ENCODE data around the gene SLC6A17.

Gene SLC6A17

DNA sequence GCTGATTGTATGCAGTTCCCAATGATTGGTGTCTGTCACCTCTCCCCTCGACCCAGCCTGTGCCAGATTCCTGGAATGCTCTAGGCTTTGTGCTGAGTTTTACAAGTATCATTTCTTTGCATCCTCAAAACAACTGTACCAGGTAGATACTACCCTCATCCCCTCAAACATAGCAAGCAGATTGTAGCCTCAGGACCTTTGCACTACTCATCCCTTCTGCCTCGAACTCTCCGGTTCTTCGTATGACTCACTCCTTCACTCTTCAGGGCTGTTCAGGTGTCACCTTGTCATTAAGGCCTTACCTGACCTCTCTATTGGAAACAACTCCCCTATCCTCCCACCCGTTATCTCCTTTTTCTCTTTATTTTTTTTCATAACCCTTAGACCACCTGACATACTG lies 67.8 kb downstream of the SLC6A17 start:
- no peak for DNase-seq (ENCODE audit: low read depth in 2 of 3, low spot score in 2 of 3)

DNA sequence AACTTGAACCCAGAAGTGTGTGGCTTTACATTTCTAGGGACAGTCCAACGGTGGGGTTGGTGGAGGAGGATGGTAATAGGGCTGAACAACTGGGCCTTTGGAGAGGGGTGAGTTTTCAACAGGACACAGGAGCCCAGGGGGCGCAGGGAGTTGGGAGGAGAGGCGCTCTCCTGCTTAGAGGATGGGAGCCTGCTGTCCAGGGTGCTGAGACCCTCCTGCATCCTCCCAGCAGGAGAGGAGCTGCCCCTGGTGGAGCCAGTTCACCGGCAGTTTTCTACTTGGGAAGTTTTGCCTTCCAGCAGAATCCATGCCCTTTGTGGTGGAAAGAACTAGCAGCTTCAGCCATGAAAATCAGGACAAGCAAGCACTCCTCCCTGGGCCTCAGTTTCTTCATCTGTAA lies 68.4 kb downstream of the SLC6A17 start:
- DNase-seq (ENCODE audit: low read depth in 2 of 3, low spot score in 2 of 3) = no peak

DNA sequence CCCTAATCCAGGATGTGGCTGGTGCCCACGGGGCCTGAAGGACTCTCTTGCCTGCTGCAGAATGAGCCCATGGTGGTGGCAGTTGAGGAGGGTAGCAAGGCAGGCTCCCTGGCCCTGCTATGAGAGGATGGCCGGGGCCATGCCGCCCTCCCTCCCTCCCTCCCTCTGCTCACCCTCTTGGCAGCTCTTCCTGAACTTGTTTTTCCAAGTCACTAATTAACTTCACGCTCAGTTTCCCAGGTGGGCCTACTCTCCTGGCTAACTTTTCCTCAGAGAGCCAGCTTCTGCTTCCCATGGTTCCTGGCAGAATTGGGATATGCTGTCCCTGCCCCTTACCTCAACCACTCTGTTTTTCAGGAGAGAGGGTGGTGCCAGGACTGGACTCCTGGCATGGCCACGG lies 70.0 kb downstream of the SLC6A17 start:
- DNase-seq (ENCODE audit: low read depth in 2 of 3, low spot score in 2 of 3) = no peak

DNA sequence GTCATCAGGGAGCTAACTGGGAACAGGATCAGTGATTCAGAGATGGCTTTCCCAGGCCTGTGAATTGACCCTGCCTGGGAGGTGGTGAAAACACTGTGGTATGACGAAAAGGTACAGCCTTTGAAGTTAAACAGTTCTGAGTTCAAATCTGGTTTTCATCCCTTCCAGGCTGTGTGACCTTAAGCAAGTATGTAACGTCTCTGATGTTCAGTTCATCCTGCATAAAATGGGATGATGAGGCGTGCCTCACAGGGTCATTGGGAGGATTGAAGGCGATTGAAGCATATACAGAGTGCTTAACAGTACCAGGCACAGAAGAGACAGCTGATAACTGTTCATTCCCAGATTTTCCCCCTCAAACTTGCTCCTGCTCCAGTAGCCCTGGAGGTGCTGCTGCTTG lies 70.8 kb downstream of the SLC6A17 start:
- DNase-seq (ENCODE audit: low read depth in 2 of 3, low spot score in 2 of 3) = no peak

DNA sequence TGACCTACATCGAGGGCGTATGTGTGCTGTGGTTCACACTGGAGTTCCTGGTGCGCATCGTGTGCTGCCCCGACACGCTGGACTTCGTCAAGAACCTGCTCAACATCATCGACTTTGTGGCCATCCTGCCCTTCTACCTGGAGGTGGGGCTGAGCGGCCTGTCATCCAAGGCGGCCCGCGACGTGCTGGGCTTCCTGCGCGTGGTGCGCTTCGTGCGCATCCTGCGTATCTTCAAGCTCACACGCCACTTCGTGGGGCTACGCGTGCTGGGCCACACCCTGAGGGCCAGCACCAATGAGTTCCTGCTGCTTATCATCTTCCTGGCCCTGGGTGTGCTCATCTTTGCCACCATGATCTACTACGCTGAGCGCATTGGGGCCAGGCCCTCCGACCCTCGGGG lies 72.8 kb downstream of the SLC6A17 start:
- DNase-seq (ENCODE audit: low read depth in 2 of 3, low spot score in 2 of 3) = no peak

DNA sequence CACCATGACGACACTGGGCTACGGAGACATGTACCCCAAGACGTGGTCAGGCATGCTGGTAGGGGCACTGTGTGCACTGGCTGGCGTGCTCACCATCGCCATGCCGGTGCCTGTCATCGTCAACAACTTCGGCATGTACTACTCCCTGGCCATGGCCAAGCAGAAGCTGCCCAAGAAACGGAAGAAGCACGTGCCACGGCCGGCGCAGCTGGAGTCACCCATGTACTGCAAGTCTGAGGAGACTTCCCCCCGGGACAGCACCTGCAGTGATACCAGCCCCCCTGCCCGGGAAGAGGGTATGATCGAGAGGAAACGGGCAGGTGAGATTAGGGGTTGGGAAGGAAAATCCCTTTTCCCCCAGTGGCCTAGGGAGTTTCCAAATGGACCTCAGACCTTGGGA lies 73.3 kb downstream of the SLC6A17 start:
- no peak for DNase-seq (ENCODE audit: low read depth in 2 of 3, low spot score in 2 of 3)

DNA sequence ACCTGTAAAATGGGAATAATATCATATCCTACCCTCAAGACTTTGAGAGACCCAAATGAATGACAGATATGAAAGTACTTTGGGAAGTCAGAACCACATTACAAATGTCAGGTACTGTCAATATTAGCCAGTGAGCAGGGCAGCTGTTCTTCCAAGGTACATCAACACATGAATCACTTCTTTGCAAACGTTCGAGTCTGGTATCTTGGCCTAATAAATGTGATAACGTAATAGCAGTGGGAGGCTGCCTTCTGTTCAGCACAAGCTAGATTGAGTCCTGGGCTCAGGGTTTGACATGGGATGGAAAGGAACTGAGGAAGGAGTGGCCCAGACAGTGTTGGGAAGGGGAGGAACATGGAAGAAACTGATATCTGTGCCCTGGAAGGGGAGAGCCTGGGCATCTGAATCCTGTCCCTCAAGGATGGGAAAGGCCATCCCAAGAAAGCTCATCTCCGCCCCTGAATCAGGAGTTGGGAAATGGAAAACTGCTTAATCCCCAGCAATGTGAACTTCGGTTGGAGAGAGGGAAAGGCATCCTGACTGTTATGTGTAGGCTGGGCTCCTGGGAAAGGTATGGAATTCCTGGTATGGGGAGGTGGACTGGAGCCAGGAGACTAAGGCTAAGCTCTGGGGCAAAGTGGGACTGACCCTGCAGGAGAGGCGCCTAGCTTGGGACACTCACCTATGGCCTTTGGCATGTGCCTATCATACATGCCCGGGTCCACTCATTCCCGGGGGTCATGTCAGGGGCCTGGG lies 74.1 kb downstream of the SLC6A17 start:
- no peak for DNase-seq (ENCODE audit: low read depth in 2 of 3, low spot score in 2 of 3)

DNA sequence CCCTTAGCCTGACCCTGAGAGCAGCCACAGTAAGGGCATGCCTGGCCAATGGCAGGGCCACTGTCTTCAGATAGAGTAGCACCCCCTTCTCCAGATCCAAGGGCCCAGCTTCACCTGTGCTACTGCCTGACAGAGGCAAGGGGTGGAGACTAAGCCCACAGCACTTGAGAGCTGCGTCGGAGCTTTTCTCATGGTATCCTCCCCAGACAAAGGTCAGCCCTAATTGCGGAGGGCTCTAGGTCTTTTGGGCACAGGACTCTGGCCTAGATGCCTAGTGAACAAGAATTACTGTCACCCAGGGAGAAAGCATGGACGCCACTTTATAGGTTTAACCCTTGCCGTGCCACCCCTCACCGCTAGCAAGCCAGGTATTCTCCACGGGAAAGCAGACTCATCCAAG lies 74.9 kb downstream of the SLC6A17 start:
- DNase-seq (ENCODE audit: low read depth in 2 of 3, low spot score in 2 of 3) = no peak

DNA sequence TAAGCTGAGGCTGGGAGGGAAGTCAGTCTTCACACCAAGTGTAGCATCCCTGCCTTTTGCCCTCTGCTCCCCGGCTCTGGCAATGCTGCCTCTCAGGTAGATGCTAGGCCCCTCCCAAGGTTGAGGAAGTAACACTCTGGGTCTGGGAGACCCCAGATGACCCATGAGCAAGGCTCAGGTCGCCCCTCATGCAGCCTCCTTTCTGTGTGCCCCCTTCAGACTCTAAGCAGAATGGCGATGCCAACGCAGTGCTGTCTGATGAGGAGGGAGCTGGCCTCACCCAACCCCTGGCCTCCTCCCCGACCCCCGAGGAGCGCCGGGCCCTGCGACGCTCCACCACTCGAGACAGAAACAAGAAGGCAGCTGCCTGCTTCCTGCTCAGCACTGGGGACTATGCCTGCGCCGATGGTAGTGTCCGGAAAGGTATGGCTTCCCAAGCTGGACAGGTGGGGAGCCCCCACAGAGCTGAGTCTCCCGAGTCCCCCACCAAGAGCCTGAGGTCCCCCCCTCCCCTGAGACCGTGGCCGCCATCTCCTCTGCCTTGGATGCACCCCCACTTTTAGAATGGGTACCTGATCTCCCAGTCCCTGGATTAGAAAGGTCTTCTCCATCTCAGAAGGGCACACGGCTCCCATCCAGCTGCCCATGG lies 75.6 kb downstream of the SLC6A17 start:
- DNase-seq (ENCODE audit: low read depth in 2 of 3, low spot score in 2 of 3) = no peak

DNA sequence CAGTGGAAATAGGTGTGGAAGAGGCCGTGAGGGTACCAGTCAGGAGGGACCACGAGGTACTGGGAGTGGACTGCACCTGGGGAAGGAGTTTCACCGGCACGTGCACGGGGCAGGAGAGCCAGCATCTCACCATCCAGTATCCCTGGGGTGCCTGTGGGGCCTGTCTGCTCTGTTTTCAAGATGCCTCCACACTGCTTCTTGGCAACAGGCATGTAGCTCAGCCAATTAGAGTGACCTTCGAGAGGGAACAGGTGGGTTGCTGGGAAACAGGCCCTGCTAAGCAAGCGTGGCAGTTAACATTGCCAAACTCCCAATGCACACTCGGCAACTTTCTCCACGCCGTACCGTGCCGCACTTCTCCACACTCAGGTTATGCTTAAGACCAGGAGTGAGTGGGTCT lies 77.5 kb downstream of the SLC6A17 start:
- DNase-seq (ENCODE audit: low read depth in 2 of 3, low spot score in 2 of 3) = no peak

DNA sequence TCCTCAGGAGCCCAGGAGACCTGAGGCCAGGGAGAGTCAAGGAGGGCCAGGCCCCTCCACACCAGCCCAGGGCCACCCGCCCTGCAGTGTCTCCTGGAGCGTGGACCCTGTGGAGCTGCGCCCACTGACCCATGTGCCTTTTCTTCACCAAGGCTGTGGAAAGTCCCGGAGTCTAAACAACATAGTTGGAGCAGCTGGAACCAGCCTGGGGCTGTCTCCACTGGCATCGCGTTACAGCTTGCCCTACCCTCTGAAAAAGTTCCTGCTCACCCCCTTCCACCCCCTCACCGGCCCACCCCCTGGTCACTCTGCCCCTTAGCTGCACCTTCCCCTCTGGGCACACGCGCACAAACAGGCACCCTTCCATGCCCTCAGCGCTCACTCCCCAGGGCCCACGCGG lies 78.1 kb downstream of the SLC6A17 start:
- no peak for DNase-seq (ENCODE audit: low read depth in 2 of 3, low spot score in 2 of 3)

DNA sequence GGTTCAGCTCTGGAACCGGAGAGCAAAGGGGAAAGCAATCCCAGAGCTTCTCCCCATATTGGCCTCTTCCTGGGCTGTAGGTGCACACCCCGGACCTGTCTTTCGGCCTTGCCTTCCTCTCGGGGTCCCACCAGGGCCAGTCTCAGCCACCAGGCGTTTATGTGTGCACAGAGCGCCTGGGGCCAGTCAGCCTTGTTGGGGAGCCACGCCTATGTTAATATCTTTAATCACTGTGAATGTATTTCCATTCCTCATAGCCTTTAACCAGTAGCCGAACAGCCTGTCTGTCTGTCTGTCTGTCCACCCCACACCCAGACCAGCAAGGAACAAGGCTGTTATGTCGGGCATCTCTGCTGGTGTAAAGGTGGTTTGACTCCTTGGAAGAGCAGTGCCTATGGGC lies 78.6 kb downstream of the SLC6A17 start:
- DNase-seq (ENCODE audit: low read depth in 2 of 3, low spot score in 2 of 3) = no peak

DNA sequence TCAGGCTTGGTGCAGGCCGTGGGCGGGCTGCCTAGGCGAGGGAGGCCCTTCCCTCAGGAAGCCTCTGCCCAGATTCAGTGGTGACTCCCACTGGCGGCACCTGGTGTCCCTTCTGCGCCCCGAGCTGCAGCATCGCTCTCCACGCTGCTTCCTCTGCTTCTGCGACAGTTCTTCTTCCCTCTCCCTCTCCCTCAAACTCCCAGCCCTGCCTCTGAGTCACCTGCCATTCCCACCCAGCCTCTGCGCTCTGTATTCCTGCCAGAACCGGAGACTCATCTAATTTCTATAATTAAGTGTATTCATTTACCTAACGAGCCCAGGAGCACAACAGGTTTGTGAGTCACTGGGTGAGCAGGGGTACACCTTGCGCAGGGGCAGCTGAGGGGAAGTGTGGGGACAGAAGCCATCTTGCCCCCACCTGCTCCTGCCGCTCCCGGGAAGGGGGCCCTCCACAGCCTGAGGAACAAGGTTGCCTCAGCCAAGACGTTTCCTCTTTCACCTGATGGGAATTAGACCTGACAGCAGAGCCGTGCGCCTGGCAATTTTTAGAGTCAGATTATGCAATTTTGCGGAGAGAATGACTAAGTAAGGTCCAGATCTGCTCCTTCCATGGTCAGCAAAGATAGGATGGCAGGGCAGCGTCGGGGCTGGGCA lies 79.2 kb downstream of the SLC6A17 start:
- DNase-seq (ENCODE audit: low read depth in 2 of 3, low spot score in 2 of 3) = no peak

DNA sequence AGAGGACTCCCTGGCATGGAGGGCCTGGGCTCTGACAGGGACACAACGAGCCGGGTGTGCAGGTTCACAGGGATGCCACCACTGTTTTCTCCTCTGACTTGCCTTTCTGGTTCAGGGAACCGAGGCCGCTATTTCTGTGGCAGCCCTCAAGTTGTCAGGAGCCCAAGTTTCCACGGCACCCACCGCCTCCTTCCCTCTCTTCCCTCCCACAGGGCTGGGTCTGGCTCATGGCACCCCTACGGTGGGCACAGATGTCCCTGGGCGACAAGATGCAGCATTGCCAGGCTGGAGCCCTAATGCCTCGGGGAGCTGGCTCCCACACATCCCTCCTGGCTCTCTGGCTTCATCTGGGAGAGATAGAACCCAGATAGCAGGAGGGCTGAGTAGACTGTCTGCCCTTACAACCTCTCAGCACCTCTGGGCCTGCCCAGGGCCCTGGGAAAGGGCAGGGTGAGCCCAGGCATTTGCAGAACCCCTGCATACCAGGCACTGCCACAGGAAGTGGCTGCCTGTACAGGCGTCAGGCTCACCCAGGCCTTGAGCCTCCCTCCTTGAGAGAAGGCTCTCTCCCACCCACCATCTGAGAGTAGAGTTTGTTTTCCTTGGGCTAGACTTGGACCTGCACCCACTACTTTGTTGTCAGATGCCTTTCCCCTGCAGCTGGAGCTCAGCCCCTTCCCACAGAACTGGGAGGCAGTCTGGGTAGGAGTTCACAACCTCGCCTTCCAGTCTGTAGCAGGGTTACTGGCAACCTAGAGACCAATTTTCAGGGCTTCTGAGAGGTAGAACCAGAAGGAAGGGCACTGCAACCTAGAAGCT lies 80.3 kb downstream of the SLC6A17 start:
- no peak for DNase-seq (ENCODE audit: low read depth in 2 of 3, low spot score in 2 of 3)

DNA sequence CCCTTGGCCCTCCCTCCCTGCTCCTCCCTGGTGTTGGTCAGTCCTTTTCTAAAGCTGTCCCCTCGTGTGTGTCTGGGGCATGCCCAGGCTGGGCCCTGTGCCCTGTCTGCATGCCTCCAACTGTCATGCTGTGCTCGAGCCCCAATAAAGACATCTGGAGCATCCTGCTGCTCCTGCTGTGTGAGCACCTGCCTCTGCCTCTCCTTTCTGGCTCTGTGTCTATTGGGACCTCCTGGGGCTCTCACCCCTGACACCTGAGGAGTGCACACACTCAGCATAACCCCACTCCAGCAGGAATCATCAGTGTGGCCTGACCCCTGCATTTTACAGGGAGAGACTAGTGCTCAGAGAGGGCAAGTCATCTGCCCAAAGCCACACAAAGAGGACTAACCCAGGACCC lies 83.6 kb downstream of the SLC6A17 start:
- DNase-seq (ENCODE audit: low read depth in 2 of 3, low spot score in 2 of 3) = no peak

DNA sequence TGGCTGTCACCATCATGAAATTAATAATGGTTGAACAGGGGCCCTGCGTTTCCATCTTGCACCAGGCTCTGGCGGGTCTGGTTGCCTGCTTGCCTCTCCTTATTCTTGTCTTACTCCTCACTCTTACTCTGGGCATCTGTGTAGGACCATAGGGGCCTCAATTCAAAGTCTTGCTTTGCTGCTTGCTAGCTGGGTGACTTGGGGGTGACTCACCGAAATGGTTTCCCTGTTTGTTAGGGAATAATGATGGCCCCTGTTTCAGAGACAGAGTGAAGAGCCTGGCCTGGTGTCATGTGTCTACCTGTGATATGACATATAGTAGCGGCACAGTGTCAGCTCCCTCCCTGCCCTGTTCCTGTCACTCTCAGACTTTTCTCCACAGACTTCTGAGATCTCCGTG lies 84.4 kb downstream of the SLC6A17 start:
- no peak for DNase-seq (ENCODE audit: low read depth in 2 of 3, low spot score in 2 of 3)

DNA sequence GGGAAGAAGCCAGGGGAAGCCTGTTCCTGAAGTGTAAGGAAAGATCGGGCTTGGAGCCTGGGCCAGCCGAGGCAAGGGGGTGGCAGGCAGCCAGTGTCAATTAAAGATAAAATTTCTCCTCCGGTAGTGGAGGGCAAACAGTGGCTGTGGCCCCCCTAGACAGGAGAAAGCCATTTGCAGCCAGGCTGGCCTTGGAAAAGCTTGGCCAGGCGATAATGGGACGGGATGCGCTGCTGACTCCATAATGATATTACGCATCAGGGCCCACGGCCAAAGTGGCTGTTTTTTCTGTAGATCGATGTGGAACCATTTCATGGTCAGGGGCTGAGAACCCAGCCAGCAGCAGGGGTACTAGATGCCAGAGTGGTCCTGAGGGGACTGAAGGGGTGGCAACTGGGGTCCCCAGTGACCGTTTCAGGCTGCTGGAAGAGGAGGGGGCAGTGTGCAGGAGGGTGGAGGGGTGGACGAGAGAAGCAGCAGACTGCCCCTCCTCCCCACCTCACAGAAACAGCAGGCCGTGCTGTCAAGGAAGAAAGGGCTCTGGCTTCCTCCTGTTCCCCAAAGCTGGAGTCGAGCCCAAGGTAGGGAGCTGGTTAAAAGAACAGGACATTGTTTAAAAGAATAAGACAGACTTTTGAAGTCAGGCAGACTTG lies 85.0 kb downstream of the SLC6A17 start:
- DNase-seq (ENCODE audit: low read depth in 2 of 3, low spot score in 2 of 3) = no peak

DNA sequence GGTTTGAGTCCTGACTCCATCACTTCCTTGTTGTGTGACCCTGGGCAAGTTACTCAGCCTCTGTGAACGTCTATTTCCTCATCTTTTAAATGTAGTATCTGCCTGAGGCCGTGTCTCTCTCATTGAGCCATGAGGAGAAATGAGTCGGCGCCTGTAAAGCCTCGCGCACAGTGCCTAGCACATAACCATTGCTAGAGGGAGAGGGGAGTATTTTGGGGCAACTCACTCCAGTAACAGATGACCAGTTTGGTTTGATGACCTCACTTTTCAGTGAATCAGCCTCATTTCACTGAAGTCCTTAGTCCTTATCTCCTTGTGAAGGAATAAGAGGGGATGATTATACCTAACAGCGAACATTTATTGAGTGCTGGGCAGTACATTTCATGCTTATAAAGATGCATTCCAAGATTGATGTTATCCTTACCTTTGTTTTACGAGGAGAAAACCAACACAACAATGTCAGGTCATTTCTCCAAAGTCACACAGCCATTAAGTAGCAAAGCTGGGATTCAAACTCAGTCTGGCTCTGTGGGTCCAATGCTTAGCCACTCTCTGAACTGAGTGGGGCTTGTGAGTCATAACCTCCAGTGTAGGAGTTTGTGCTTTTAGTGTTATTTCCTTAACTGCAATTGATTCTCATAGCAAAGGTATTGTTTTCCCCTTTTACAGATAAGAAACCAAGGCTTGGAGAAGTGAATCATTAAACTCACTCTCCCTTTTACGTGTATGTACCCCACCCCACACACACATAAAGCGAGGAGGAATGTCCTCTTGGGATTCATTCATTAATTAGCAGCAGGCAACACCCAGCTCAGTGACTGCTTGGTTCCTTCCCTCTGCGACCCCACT lies 85.8 kb downstream of the SLC6A17 start:
- no peak for DNase-seq (ENCODE audit: low read depth in 2 of 3, low spot score in 2 of 3)

DNA sequence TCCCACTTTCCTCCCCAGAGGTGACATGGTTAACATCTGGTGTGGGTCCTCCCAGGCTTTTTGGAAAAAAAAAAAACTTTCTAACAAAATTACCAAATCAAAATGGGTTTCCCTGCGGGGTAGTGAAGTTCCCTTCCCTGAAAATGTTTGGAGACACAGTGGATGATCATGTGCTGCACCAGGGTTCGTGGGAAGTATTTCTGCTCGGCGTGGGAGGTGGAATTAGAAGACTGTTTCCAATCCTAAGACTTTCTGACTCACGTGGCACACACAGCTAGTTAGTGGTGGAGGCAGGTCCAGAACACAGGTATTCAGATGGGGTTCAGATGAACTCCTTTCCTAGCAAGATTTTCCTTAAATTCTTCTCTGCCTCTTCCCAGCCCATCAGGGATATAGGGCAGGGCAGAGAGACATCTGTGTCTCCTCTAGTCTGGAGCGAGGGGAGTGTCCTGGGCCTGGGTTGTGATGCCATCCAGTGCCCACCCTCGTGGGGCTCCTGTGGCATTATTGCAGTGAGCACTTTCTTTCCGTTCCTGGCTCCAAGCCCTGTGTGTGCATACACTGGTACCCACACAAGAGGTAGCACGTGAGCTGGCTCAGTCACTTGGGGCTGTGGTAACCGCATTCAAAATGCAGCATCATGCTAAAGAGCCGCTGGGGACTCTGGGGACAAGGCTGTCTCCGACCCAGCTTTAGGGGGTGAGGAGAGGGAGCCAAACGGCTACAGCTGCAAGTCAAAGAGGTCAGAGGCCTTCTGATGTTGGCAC lies 87.3 kb downstream of the SLC6A17 start:
- no peak for DNase-seq (ENCODE audit: low read depth in 2 of 3, low spot score in 2 of 3)

Measured in activated CD8-positive, alpha-beta memory T cell treated with anti-CD3 and anti-CD28 coated beads for 48 hours (primary cell).